NCI-H2171 treated with DMSO at 0.1 percent for 48 hours (cell line): ENCODE measurements around the gene EDC3.
"Not testable (repeated sequence)": the region's sequence is repeated elsewhere in the genome, so short reads cannot be mapped to it uniquely, and the experiment has no call there.

Experiments used
- DNase-seq: peaks from one replicate; lab custom pipeline; 2025; lab: John Stamatoyannopoulos, UW

Gene EDC3

GRCh38 chr15:74695597-74696397 lies at the start of gene EDC3:
Gene EDC3, minus strand, starts transcription at chr15:74696024. Its CDS starts 20,900 bp downstream, at chr15:74675124.
- peak; percentile 88 for DNase-seq

- DNase-seq, result no peak
Observed at GRCh38 chr15:74742422-74742821, 46.6 kb upstream of the EDC3 start.

GRCh38 chr15:74738239-74738638 lies 42.4 kb upstream of the EDC3 start:
- not testable (repeated sequence) for DNase-seq

GRCh38 chr15:74735305-74735704 lies 39.5 kb upstream of the EDC3 start:
- no peak for DNase-seq

- DNase-seq, result no peak
Observed at GRCh38 chr15:74733269-74733668, 37.4 kb upstream of the EDC3 start.

- DNase-seq, result no peak
Observed at GRCh38 chr15:74732846-74733245, 37.0 kb upstream of the EDC3 start.

- no peak for DNase-seq
Observed at GRCh38 chr15:74730619-74731316, 34.9 kb upstream of the EDC3 start.

GRCh38 chr15:74729372-74729771 lies 33.5 kb upstream of the EDC3 start:
- DNase-seq, result not testable (repeated sequence)

- not testable (repeated sequence) for DNase-seq
Observed at GRCh38 chr15:74728699-74729098, 32.9 kb upstream of the EDC3 start.

- peak; percentile 29 for DNase-seq
Observed at GRCh38 chr15:74727727-74728126, 31.9 kb upstream of the EDC3 start.

GRCh38 chr15:74726774-74727164 lies 30.9 kb upstream of the EDC3 start:
- DNase-seq, result no peak

GRCh38 chr15:74725845-74726773 lies 30.3 kb upstream of the EDC3 start:
- no peak for DNase-seq

GRCh38 chr15:74725225-74725774 lies 29.5 kb upstream of the EDC3 start, which contains the start of gene CYP1A1:
Gene CYP1A1, minus strand, starts transcription at chr15:74725528. Its CDS starts 2,431 bp downstream, at chr15:74723097.
- DNase-seq, result peak; percentile 2

GRCh38 chr15:74724570-74725224 lies 28.9 kb upstream of the EDC3 start:
- DNase-seq, result no peak

GRCh38 chr15:74723754-74724334 lies 28.0 kb upstream of the EDC3 start:
- peak; percentile 78 for DNase-seq

GRCh38 chr15:74723187-74723586 lies 27.4 kb upstream of the EDC3 start:
- no peak for DNase-seq

- DNase-seq, result no peak
Observed at GRCh38 chr15:74722591-74722990, 26.8 kb upstream of the EDC3 start.

- no peak for DNase-seq
Observed at GRCh38 chr15:74716651-74717050, 20.8 kb upstream of the EDC3 start.

- DNase-seq, result no peak
Observed at GRCh38 chr15:74712311-74712710, 16.5 kb upstream of the EDC3 start.

GRCh38 chr15:74710319-74711094 lies 14.7 kb upstream of the EDC3 start:
- DNase-seq, result no peak
